Mesenchymal stem cell (in vitro differentiated cells and primary cell): ENCODE data around the gene BCDIN3D.

Source experiments
- DNase-seq: peaks from one replicate; pipeline ENCODE4 v3.0.0-alpha.2; 2013
- H2AFZ ChIP-seq: one replicate; pipeline ENCODE4 v1.6.1; 2013; ENCODE audit warnings: low read depth, mild to moderate bottlenecking, control low read depth, inconsistent platforms, low read length, moderate library complexity
- H2AK5ac ChIP-seq: 2 replicates; pipeline ENCODE4 v1.6.1; 2013; ENCODE audit warnings: low read length, moderate library complexity, mild to moderate bottlenecking, inconsistent platforms; ENCODE audit not compliant: severe bottlenecking
- H2BK120ac ChIP-seq: one replicate; pipeline ENCODE4 v1.6.1; 2013; ENCODE audit warnings: low read depth, mild to moderate bottlenecking, inconsistent platforms, low read length, moderate library complexity
- H2BK12ac ChIP-seq, 2 experiments: one replicate each; pipeline ENCODE4 v1.6.1; 2013; ENCODE audit warnings: inconsistent platforms in 2 of 2, low read length in 2 of 2, mild to moderate bottlenecking in 2 of 2, moderate library complexity in 2 of 2, control low read depth in 1 of 2
- H2BK15ac ChIP-seq: one replicate; pipeline ENCODE4 v1.6.1; 2013; ENCODE audit warnings: mild to moderate bottlenecking, low read depth, inconsistent platforms; ENCODE audit not compliant: poor library complexity, severe bottlenecking
- H2BK5ac ChIP-seq: 2 replicates; pipeline ENCODE4 v1.6.1; 2013; ENCODE audit warnings: low read depth, mild to moderate bottlenecking, low read length, control low read depth, inconsistent platforms; ENCODE audit not compliant: poor library complexity, severe bottlenecking
- H3K14ac ChIP-seq, 2 experiments: one replicate each; pipeline ENCODE4 v1.6.1; 2013; ENCODE audit warnings: inconsistent platforms in 2 of 2, low read length in 2 of 2, control low read depth in 1 of 2, mild to moderate bottlenecking in 1 of 2, moderate library complexity in 1 of 2
- H3K18ac ChIP-seq, 2 experiments: one replicate each; pipeline ENCODE4 v1.6.1; 2013; ENCODE audit warnings: inconsistent platforms in 2 of 2, low read length in 2 of 2, control low read depth in 1 of 2, low read depth in 1 of 2, mild to moderate bottlenecking in 1 of 2
- H3K23ac ChIP-seq, 2 experiments: one replicate each; pipeline ENCODE4 v1.6.1; 2013; ENCODE audit warnings: inconsistent platforms in 2 of 2, low read length in 2 of 2, mild to moderate bottlenecking in 2 of 2, moderate library complexity in 2 of 2, control low read depth in 1 of 2
- H3K27ac ChIP-seq: 2 replicates; pipeline ENCODE4 v1.5.1; 2013; ENCODE audit warnings: mild to moderate bottlenecking, moderate library complexity, low read length, control low read depth, inconsistent platforms; ENCODE audit not compliant: poor library complexity, severe bottlenecking
- H3K27me3 ChIP-seq, 2 experiments: 2 replicates each; pipeline versions ENCODE4 v1.6.1 to v1.7.0; 2013; ENCODE audit warnings: low read length in 2 of 2, mild to moderate bottlenecking in 2 of 2, moderate library complexity in 2 of 2, control low read depth in 1 of 2, inconsistent platforms in 1 of 2; ENCODE audit not compliant: control insufficient read depth in 1 of 2, insufficient read depth in 1 of 2
- H3K36me3 ChIP-seq, 2 experiments: 2 replicates each; pipeline versions ENCODE4 v1.6.1 to v1.7.0; 2013; ENCODE audit warnings: low read length in 2 of 2, control low read depth in 1 of 2, inconsistent platforms in 1 of 2, low read depth in 1 of 2, mild to moderate bottlenecking in 1 of 2; ENCODE audit not compliant: insufficient read depth in 2 of 2, control insufficient read depth in 1 of 2
- H3K4ac ChIP-seq, 2 experiments: one replicate each; pipeline ENCODE4 v1.6.1; 2013; ENCODE audit warnings: inconsistent platforms in 2 of 2, low read length in 2 of 2, mild to moderate bottlenecking in 2 of 2, moderate library complexity in 2 of 2, control low read depth in 1 of 2, low read depth in 1 of 2
- H3K4me1 ChIP-seq: 2 replicates; pipeline ENCODE4 v1.6.1; 2013; ENCODE audit warnings: low read depth, low read length, control low read depth; ENCODE audit not compliant: control insufficient read depth, insufficient read depth
- H3K4me2 ChIP-seq: 2 replicates; pipeline ENCODE4 v1.6.1; 2013; ENCODE audit warnings: low read length, mild to moderate bottlenecking, inconsistent platforms; ENCODE audit not compliant: poor library complexity, severe bottlenecking
- H3K4me3 ChIP-seq, 2 experiments: 2 replicates each; pipeline versions ENCODE4 v1.5.1 to v1.7.0; 2013; ENCODE audit warnings: low read length in 2 of 2, mild to moderate bottlenecking in 2 of 2, control low read depth in 1 of 2, low read depth in 1 of 2; ENCODE audit not compliant: insufficient read depth in 1 of 2
- H3K79me1 ChIP-seq: replicated peaks from 2 replicates; pipeline ENCODE4 v1.6.1; 2013; ENCODE audit warnings: mild to moderate bottlenecking, control low read depth, low read length, inconsistent platforms; ENCODE audit not compliant: poor library complexity, severe bottlenecking
- H3K9ac ChIP-seq: 2 replicates; pipeline ENCODE4 v1.7.0; 2013; ENCODE audit warnings: mild to moderate bottlenecking, low read length, moderate library complexity
- H3K9me3 ChIP-seq: 2 replicates; pipeline ENCODE4 v1.7.0; 2013; ENCODE audit warnings: mild to moderate bottlenecking, low read length; ENCODE audit not compliant: control insufficient read depth
- H4K8ac ChIP-seq: one replicate; pipeline ENCODE4 v1.6.1; 2013; ENCODE audit warnings: inconsistent platforms, mild to moderate bottlenecking, low read length, moderate library complexity
- H4K91ac ChIP-seq: one replicate; pipeline ENCODE4 v1.6.1; 2013; ENCODE audit warnings: mild to moderate bottlenecking, low read length, inconsistent platforms
- WGBS: methylation state at CpG from one replicate; pipeline ENCODE4 v1.1.7; 2013; ENCODE audit warnings: mixed read lengths; 5-methylcytosine and 5-hydroxymethylcytosine counted together

The BCDIN3D gene

GRCh38 chr12:49868449-49868848, 25.5 kb upstream of the BCDIN3D start:
- WGBS: 92% methylated on average over 15 of the region's 16 CpGs
- peak overlapping the region in 1 of 2 experiments; percentile 68 for H3K14ac ChIP-seq
- no peak overlapping the region for H2AK5ac ChIP-seq
- peak overlapping the region; percentile 89 for H4K8ac ChIP-seq
- no peak overlapping the region for H3K27ac ChIP-seq
- H3K79me1 ChIP-seq: no peaks in the 10 kb centered on the region
- no peak overlapping the region for H2BK5ac ChIP-seq
- H3K27me3 ChIP-seq: peaks cover 22 to 29% of the 10 kb centered on the region in 2 experiments
- no peaks in the 10 kb centered on the region for H3K9me3 ChIP-seq
- H2AFZ ChIP-seq: no peak overlapping the region
- no peak overlapping the region for H3K4me2 ChIP-seq
- no peak for DNase-seq
- peak overlapping the region; percentile 72 for H3K9ac ChIP-seq
- peak overlapping the region; percentile 48 for H4K91ac ChIP-seq
- H2BK120ac ChIP-seq: peak overlapping the region; percentile 81
- H3K18ac ChIP-seq: peak overlapping the region; percentile 49 to 83
- H2BK12ac ChIP-seq: peak overlapping the region; percentile 90 to 96
- H3K4me1 ChIP-seq: peaks cover 12% of the 10 kb centered on the region
- no peak overlapping the region for H3K23ac ChIP-seq
- H3K4ac ChIP-seq: peak overlapping the region; percentile 68 to 72
- H3K4me3 ChIP-seq: peak overlapping the region in 1 of 2 experiments; percentile 23
- no peak overlapping the region for H2BK15ac ChIP-seq
- no peaks in the 10 kb centered on the region for H3K36me3 ChIP-seq

- H3K9ac ChIP-seq: peak overlapping the region; percentile 72
- peak overlapping the region; percentile 53 for H2BK15ac ChIP-seq
- no peak overlapping the region for H3K4me3 ChIP-seq
- peak overlapping the region in 1 of 2 experiments; percentile 14 for H3K14ac ChIP-seq
- H2BK12ac ChIP-seq: peak overlapping the region; percentile 65 to 91
- H4K8ac ChIP-seq: peak overlapping the region; percentile 89
- H4K91ac ChIP-seq: peak overlapping the region; percentile 44
- H2AK5ac ChIP-seq: no peak overlapping the region
- DNase-seq: peak; percentile 43
- H3K23ac ChIP-seq: no peak overlapping the region
- H3K18ac ChIP-seq: peak overlapping the region; percentile 49 to 83
- no peaks in the 10 kb centered on the region for H3K36me3 ChIP-seq
- no peaks in the 10 kb centered on the region for H3K79me1 ChIP-seq
- H2AFZ ChIP-seq: no peak overlapping the region
- peaks cover 12% of the 10 kb centered on the region for H3K4me1 ChIP-seq
- peaks cover 22 to 34% of the 10 kb centered on the region in 2 experiments for H3K27me3 ChIP-seq
- H3K4me2 ChIP-seq: no peak overlapping the region
- no peak overlapping the region for H2BK5ac ChIP-seq
- H2BK120ac ChIP-seq: no peak overlapping the region
- no peaks in the 10 kb centered on the region for H3K9me3 ChIP-seq
- H3K27ac ChIP-seq: no peak overlapping the region
- 66% methylated on average over 9 of the region's 11 CpGs for WGBS
- H3K4ac ChIP-seq: peak overlapping the region in 1 of 2 experiments; percentile 72
These were observed 24.9 kb upstream of the BCDIN3D start for GRCh38 chr12:49867570-49868341.

GRCh38 chr12:49866859-49867569, 24.1 kb upstream of the BCDIN3D start:
- Histone ChIP-seq H2BK5ac (no peak overlapping the region), H3K4me2 (no peak overlapping the region), H3K4me3 (no peak overlapping the region), H3K9me3 (no peaks in the 10 kb centered on the region), H3K27me3 (peaks cover 22 to 34% of the 10 kb centered on the region in 2 experiments), H3K79me1 (no peaks in the 10 kb centered on the region), H4K8ac (peak overlapping the region; percentile 65), H3K18ac (peak overlapping the region in 1 of 2 experiments; percentile 83), H2BK12ac (peak overlapping the region; percentile 28 to 85), H4K91ac (peak overlapping the region; percentile 25), H3K23ac (no peak overlapping the region), H2BK15ac (peak overlapping the region; percentile 53), H3K4me1 (peaks cover 12% of the 10 kb centered on the region), H3K27ac (no peak overlapping the region), H2AFZ (peak overlapping the region; percentile 48), H2BK120ac (no peak overlapping the region), H3K9ac (peak overlapping the region; percentile 72), H2AK5ac (no peak overlapping the region), H3K14ac (no peak overlapping the region), H3K36me3 (no peaks in the 10 kb centered on the region), H3K4ac (peak overlapping the region in 1 of 2 experiments; percentile 30)
- peak; percentile 64 for DNase-seq
- WGBS: 40% methylated on average over 17 of the region's 19 CpGs

- Histone ChIP-seq H3K4me2 (no peak overlapping the region), H3K23ac (no peak overlapping the region), H2AFZ (no peak overlapping the region), H4K91ac (peak overlapping the region; percentile 71), H2BK120ac (no peak overlapping the region), H3K18ac (no peak overlapping the region), H3K27me3 (peaks cover 22 to 34% of the 10 kb centered on the region in 2 experiments), H2BK5ac (no peak overlapping the region), H3K4me3 (no peak overlapping the region), H2BK15ac (no peak overlapping the region), H3K9me3 (no peaks in the 10 kb centered on the region), H4K8ac (no peak overlapping the region), H3K4ac (no peak overlapping the region), H3K4me1 (peaks cover 12% of the 10 kb centered on the region), H3K9ac (no peak overlapping the region), H2AK5ac (no peak overlapping the region), H2BK12ac (no peak overlapping the region), H3K27ac (no peak overlapping the region), H3K36me3 (no peaks in the 10 kb centered on the region), H3K14ac (no peak overlapping the region), H3K79me1 (no peaks in the 10 kb centered on the region)
- WGBS: 95% methylated on average over 8 of the region's 8 CpGs
- no peak for DNase-seq
These were observed 22.9 kb upstream of the BCDIN3D start for GRCh38 chr12:49865782-49866135.
